ENCODE data around the gene ATOX1.

ATOX1 gene

GRCh38 chr5:151758430-151759241 lies at the start of gene ATOX1:
Gene ATOX1, minus strand, starts transcription at chr5:151758631. Its CDS starts 80 bp downstream, at chr5:151758551.
- 0 out of 2 replicates have a peak, but pooled peaks have one; percentile 8 for TF ChIP-seq CTCF (conservative IDR thresholded peaks at IDR 0.05; ENCODE audit: low read length)
- peak; percentile 83 for DNase-seq (ENCODE audit: low read depth)
- peak within 1 kb of the TSS; percentile 94 for H3K4me3 ChIP-seq (ENCODE audit: low read length)

DNA sequence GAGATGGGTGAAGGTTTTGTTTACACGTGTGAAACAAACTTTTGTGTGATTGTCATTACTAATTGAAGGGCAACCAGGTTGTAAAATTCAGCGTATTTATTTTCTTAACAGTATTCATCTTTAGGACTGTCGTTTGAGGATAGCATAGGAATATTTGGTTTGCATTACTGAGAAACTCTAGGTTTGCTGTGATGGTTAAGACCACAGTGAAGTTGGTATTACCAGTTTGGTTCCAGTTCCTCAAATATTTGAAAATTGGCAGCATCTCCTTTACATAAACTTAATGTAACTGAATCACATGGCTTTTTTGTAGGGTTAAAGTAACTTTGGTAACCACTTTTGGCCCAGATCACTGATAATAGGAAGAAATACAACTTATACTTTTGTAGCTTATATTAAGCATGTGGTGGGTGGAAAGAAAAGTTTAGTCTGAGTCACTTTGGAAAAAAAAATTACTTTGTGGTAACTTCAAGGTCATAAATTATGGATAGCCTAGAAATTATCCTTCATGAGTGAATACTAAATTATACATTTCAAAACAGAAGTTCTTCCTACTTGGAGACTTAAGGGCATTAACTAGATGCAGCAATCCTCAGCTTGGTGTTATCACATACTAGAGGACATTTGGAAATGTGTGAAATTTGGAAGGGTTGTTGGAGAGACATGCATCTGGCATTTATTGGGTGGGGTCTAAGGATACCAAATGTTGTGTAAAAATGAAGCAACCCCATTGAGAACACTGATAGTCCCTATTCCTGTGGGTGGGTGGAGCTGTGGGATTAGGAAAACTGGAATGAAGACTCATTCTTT lies 47.2 kb upstream of the ATOX1 start:
- DNase-seq (ENCODE audit: low read depth) = peak; percentile 96
- H3K4me3 ChIP-seq (ENCODE audit: low read length) = no peak overlapping the region
- 0 out of 2 replicates have a peak, but pooled peaks have one; percentile 5 for TF ChIP-seq CTCF (conservative IDR thresholded peaks at IDR 0.05; ENCODE audit: low read length)

DNA sequence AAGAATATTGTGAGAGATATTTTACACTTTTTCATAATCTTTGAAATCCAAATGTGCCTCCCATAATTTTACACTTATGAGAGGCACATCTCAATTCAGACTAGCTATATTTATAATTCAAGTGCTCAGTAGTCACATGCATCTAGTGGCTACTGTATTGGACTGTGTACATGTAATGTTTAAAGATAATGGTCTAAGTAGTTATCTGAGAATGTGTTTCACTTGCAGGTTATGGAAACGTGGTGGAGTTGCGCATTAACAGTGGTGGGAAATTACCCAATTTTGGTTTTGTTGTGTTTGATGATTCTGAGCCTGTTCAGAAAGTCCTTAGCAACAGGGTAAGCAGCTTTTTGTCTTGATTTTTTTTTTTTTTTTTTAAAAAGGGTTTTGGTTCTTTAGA lies 42.1 kb upstream of the ATOX1 start:
- DNase-seq (ENCODE audit: low read depth) = no peak
- no peak overlapping the region for H3K4me3 ChIP-seq (ENCODE audit: low read length)
- no peak for TF ChIP-seq CTCF (conservative IDR thresholded peaks at IDR 0.05; ENCODE audit: low read length)

DNA sequence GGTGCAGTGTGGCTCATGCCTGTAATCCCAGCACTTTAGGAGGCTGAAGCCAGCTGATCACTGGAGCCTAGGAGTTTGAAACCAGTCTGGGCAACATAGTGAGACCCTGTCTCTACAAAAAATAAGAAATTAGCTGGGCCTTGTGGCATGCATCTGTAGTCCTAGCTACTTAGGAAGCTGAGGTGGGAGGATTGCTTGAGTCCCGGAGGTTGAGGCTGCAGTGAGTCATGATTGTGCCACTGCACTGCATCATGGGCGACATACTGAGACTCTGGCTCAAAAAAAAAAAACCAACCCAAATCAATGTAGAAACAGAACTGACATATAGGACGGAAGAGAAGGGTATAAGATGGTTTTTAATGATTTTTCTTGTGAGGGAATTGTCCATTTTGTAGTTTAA lies 41.0 kb upstream of the ATOX1 start:
- no peak overlapping the region for H3K4me3 ChIP-seq (ENCODE audit: low read length)
- TF ChIP-seq CTCF (conservative IDR thresholded peaks at IDR 0.05; ENCODE audit: low read length) = no peak
- peak; percentile 13 for DNase-seq (ENCODE audit: low read depth)

DNA sequence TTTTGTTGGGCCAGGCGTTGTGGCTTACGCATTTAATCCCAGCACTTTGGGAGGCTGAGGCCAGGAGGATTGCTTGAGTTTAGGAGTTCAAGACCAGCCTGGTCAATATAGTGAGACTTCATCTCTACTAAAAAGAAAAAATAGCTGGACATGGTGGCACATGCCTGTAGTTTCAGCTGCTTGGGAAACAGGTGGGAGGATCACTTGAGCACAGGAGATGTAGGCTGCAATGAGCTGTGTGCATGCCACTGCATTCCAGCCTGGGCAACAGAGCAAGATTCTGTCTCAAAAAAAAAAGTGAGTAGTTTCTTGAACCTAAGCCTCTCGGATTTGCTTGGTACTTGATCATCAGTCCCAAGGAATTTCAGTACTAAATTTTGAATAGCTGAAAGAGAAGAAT lies 40.2 kb upstream of the ATOX1 start:
- no peak for TF ChIP-seq CTCF (conservative IDR thresholded peaks at IDR 0.05; ENCODE audit: low read length)
- H3K4me3 ChIP-seq (ENCODE audit: low read length) = no peak overlapping the region
- DNase-seq (ENCODE audit: low read depth) = no peak

DNA sequence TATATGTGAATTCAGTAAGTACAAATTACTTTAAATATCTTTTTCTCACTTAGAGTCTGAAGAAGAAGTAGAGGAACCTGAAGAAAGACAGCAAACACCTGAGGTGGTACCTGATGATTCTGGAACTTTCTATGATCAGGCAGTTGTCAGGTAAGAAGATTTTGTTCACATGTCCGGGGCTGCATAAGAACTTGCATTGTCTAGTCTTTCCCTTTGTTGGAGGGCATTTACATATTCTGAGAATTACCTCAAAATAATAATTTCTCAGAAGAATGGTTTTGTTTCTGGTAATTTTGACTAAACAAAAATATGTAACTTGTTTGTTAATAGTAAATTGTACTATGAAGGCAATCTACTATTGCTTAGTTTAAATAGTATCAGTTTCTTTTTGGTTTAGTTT lies 37.0 kb upstream of the ATOX1 start:
- no peak for DNase-seq (ENCODE audit: low read depth)
- no peak overlapping the region for H3K4me3 ChIP-seq (ENCODE audit: low read length)
- TF ChIP-seq CTCF (conservative IDR thresholded peaks at IDR 0.05; ENCODE audit: low read length) = no peak

Data from AG10803 (cell line).